PC-3 (cell line): Measurements from ENCODE around the gene NR2F2. TPM values are rescaled to one million over a fixed set of nuclear protein-coding genes. Genes with fewer than 3 reads are reported as not detected.

Experiments used
- ATAC-seq: fragments of 200-7000 bp; cut with Tn5 transposase; 2 replicates; pipeline ENCODE4 v1.9.1; 2020; ENCODE audit warnings: mild to moderate bottlenecking, moderate library complexity
- BruUV-seq: library from RNA; stranded (reverse); fragments of 400-500 nt; replicated peaks from 2 replicates; lab custom pipeline; 2021; lab: Mats Ljungman, UMichigan
- CTCF ChIA-PET: fragments of 300-600 bp; sonication (Branson Sonifier 250); formaldehyde crosslinking; loops from one replicate; lab custom pipeline; 2022; ENCODE audit warnings: antibody characterized with exemption; lab: Charles Lee
- POLR2A ChIA-PET: fragments of 300-600 bp; sonication (Branson Sonifier 250); formaldehyde crosslinking; loops from one replicate; lab custom pipeline; 2022; ENCODE audit warnings: antibody characterized with exemption; ENCODE audit not compliant: unreplicated experiment; lab: Charles Lee
- DNase-seq: peaks from one replicate; pipeline ENCODE4 v3.0.0-alpha.2; 2015
- H2AFZ ChIP-seq: fragments of 300-600 bp; sonication (generic); 2 replicates; pipeline ENCODE4 v1.6.0; 2016; ENCODE audit warnings: antibody characterized with exemption, low read length
- H3F3A ChIP-seq: fragments of 300-600 bp; sonication (generic); one replicate; pipeline ENCODE4 v1.6.0; 2017; ENCODE audit warnings: antibody characterized with exemption, low read length, control low read depth, mild to moderate bottlenecking; ENCODE audit not compliant: unreplicated experiment
- H3K27ac ChIP-seq: fragments of 300-600 bp; sonication (generic); 2 replicates; pipeline ENCODE4 v1.5.1; 2016; ENCODE audit warnings: mild to moderate bottlenecking, low read length
- H3K27me3 ChIP-seq: fragments of 300-600 bp; sonication (generic); 2 replicates; pipeline ENCODE4 v1.6.1; 2016; ENCODE audit warnings: low read length, mixed read lengths
- H3K36me3 ChIP-seq: fragments of 300-600 bp; sonication (generic); 2 replicates; pipeline ENCODE4 v1.6.1; 2016; ENCODE audit warnings: low read depth, mixed run types, low read length, mixed read lengths
- H3K4me1 ChIP-seq: fragments of 300-600 bp; sonication (generic); 2 replicates; pipeline ENCODE4 v1.5.1; 2016; ENCODE audit warnings: low read length; ENCODE audit not compliant: insufficient read depth
- H3K4me2 ChIP-seq: fragments of 300-600 bp; sonication (generic); 2 replicates; pipeline ENCODE4 v1.6.0; 2016; ENCODE audit warnings: low read length
- H3K4me3 ChIP-seq: fragments of 300-600 bp; sonication (generic); 2 replicates; pipeline ENCODE4 v1.5.1; 2016; ENCODE audit warnings: mild to moderate bottlenecking, low read length, mixed read lengths
- H3K79me2 ChIP-seq: fragments of 300-600 bp; sonication (generic); 2 replicates; pipeline ENCODE4 v1.6.1; 2017; ENCODE audit warnings: low read length, mixed read lengths
- H3K9ac ChIP-seq: fragments of 300-600 bp; sonication (generic); 2 replicates; pipeline ENCODE4 v1.6.0; 2016; ENCODE audit warnings: mild to moderate bottlenecking, low read length
- H3K9me2 ChIP-seq: fragments of 300-600 bp; sonication (generic); replicated peaks from 2 replicates; pipeline ENCODE4 v1.6.1; 2016; ENCODE audit warnings: mixed run types, low read length, mixed read lengths
- H3K9me3 ChIP-seq: fragments of 300-600 bp; sonication (generic); 2 replicates; pipeline ENCODE4 v1.6.1; 2016; ENCODE audit warnings: low read length, mixed read lengths
- H4K20me1 ChIP-seq: fragments of 300-600 bp; sonication (generic); 2 replicates; pipeline ENCODE4 v1.6.1; 2016; ENCODE audit warnings: low read length, mixed read lengths
- CTCF ChIP-seq: fragments of 300-600 bp; sonication (generic); conservative IDR thresholded peaks from 2 replicates; pipeline ENCODE4 v1.5.1; 2017; ENCODE audit warnings: antibody characterized with exemption, low read depth, mild to moderate bottlenecking, low read length
- EZH2 ChIP-seq: fragments of 300-600 bp; sonication (generic); IDR thresholded peaks from one replicate; pipeline ENCODE4 v1.6.1; 2017; ENCODE audit warnings: antibody characterized with exemption, mild to moderate bottlenecking, low read length; ENCODE audit not compliant: unreplicated experiment
- EZH2phosphoT487 ChIP-seq: fragments of 300-600 bp; sonication (generic); IDR thresholded peaks from 2 replicates; pipeline ENCODE4 v1.6.1; 2018; ENCODE audit warnings: mild to moderate bottlenecking, antibody characterized with exemption, low read length, borderline replicate concordance
- intact Hi-C: fragments of 100-400 bp; cut with micrococcal nuclease; formaldehyde crosslinking; loops from 2 replicates; pipeline ENCODE4 v1.9.0; 2023
- total RNA-seq: library from RNA; depleted of rRNA; stranded (reverse); fragments of >200 nt; gene quantifications from 2 replicates; pipeline ENCODE4 v1.2.3, GENCODE V29; 2014

The NR2F2 gene
- total RNA-seq, 1 experiment from 2014 or later = 19.6 TPM

DNA sequence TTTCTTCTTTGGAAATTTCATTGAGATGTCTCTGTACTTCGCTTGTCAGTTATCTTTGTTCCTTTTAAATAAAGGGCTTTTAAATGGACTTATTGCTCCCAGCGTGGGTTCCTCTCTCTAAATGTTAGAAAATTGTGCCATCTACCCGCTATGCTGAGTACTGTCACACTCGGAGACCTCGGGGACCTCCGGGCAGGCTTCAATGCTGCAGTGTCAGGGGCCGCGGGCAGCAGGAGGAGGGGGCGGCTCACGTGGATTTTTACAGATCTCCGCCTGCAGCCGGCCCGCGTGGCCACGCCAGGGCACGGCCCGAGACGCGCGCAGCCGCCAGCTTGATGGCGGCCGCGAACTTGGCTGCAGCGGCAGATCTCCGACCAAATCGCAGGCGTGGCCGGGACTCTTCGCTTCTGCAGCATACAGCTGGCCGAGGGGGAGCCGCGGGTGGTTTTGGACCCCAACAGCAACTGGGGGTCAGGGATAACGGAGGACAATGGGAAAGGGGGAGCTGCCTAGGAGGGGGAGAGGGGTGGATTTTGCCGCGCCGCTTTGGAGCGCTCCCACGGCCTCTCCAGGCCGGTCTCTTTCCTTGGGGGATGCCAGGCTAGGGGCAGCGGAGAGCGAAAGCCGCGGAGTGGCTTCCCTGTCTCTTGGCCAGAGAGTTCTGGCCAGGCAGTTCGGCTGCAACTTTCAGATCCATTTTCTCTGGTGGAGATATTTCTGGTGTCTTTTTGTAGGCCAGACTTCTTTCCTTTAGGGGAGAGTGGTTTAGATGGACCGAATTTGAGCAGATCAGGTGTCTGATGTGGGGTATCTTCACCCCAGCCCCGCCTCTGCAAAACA lies 15.3 kb downstream of the NR2F2 start:
- Histone ChIP-seq H3F3A (no peaks in the 10 kb centered on the region), H3K9ac (no peak overlapping the region), H4K20me1 (no peaks in the 10 kb centered on the region), H2AFZ (no peak overlapping the region), H3K4me3 (no peak overlapping the region), H3K4me2 (no peak overlapping the region), H3K4me1 (no peaks in the 10 kb centered on the region), H3K9me2 (no peaks in the 10 kb centered on the region), H3K79me2 (peaks cover 86% of the 10 kb centered on the region), H3K9me3 (no peaks in the 10 kb centered on the region), H3K27me3 (no peaks in the 10 kb centered on the region), H3K27ac (no peak overlapping the region), H3K36me3 (peaks cover 5% of the 10 kb centered on the region; the same call in 1 of the 2 replicates)
- CTCF ChIA-PET = no interaction called here
- no peak for TF ChIP-seq EZH2
- TF ChIP-seq CTCF = peak; percentile 55
- intact Hi-C loops = loop anchor here (5.0 kb wide), 1 partner anchor 1318 kb away; no protein-coding TSS in a partner anchor
- POLR2A ChIA-PET = no interaction called here
- BruUV-seq = no TSS peak
- ATAC-seq (peak; percentile 52), DNase-seq (peak; percentile 38)

DNA sequence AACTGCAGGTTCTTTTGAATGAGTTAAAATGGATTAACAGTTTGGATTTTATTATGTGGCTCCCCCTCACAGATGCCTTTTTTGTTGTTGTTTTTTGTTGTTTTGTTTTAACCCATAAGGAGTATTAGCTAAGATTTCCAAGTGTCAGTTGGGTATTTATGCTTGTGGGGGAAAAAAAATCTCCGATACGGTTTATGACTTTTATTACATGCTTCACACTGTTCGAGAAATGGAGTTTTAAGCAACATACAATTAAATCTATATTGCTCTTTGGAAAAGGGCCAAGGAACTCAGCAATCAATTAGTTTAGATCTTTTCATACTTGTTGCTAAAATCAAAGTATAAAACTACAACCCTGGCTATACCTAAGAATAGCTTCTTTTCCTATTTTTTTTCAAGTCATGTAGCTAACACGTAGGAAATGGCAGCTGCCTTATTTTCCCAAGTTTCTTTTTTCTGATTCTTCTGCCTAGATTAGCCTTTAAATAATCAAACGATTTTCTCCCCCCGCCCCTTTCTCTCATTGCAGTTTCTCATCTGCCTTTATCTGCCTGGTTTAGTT lies 16.0 kb downstream of the NR2F2 start:
- H3F3A ChIP-seq = no peaks in the 10 kb centered on the region
- no peak overlapping the region for H3K27ac ChIP-seq
- no TSS peak for BruUV-seq
- H3K36me3 ChIP-seq = peaks cover 5% of the 10 kb centered on the region; the same call in 1 of the 2 replicates
- CTCF ChIA-PET = no interaction called here
- no peak overlapping the region for H3K4me3 ChIP-seq
- ATAC-seq (no peak), DNase-seq (no peak)
- intact Hi-C loops = loop anchor here (5.0 kb wide), 1 partner anchor 1319 kb away; no protein-coding TSS in a partner anchor
- H3K4me1 ChIP-seq = no peaks in the 10 kb centered on the region
- no peaks in the 10 kb centered on the region for H4K20me1 ChIP-seq
- H2AFZ ChIP-seq = no peak overlapping the region
- H3K9me3 ChIP-seq = no peaks in the 10 kb centered on the region
- no peaks in the 10 kb centered on the region for H3K9me2 ChIP-seq
- no peak overlapping the region for H3K9ac ChIP-seq
- no peaks in the 10 kb centered on the region for H3K27me3 ChIP-seq
- POLR2A ChIA-PET = no interaction called here
- no peak overlapping the region for H3K4me2 ChIP-seq
- TF ChIP-seq EZH2phosphoT487 = no peak
- no peak for TF ChIP-seq EZH2
- no peak for TF ChIP-seq CTCF
- peaks cover 83% of the 10 kb centered on the region for H3K79me2 ChIP-seq
